ENCODE data around the gene HPD.
A peak's percentile ranks its signal among the peaks of the same experiment; 100 is the strongest.

DNA sequence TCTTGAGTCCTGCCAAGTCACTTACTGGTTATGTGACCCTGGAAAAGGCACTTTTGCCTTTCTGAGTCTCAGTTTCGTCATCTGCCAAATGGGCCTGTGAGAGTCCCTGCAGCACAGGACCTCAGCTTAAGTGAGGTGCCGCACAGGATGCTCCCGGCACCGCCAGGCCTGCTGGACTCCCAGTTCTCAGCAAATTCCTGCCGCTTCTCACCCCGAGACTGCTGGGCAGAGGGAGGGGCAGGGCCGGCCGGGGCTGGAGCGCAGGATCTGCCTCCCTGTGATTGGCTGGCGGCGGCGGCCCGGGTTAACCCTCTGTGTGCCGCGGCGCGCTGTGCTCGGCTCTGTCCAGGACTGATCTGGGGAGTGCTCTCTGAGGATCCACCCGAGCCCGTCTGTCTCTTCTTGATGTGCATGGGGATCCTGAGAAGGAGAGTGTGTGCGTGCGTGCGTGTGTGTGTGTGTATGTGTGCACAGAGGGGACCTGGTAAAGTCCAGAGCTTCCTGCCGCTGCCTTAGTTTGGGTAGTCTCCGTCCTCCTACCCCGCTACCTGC is 46.3 kb downstream of the HPD start:
- TF ChIP-seq, protein P1, sequence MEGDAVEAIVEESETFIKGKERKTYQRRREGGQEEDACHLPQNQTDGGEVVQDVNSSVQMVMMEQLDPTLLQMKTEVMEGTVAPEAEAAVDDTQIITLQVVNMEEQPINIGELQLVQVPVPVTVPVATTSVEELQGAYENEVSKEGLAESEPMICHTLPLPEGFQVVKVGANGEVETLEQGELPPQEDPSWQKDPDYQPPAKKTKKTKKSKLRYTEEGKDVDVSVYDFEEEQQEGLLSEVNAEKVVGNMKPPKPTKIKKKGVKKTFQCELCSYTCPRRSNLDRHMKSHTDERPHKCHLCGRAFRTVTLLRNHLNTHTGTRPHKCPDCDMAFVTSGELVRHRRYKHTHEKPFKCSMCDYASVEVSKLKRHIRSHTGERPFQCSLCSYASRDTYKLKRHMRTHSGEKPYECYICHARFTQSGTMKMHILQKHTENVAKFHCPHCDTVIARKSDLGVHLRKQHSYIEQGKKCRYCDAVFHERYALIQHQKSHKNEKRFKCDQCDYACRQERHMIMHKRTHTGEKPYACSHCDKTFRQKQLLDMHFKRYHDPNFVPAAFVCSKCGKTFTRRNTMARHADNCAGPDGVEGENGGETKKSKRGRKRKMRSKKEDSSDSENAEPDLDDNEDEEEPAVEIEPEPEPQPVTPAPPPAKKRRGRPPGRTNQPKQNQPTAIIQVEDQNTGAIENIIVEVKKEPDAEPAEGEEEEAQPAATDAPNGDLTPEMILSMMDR (IDR thresholded peaks at IDR 0.05), result no peak
- TF ChIP-seq POLR2AphosphoS5 (IDR thresholded peaks at IDR 0.05) (peak; percentile 62), POLR2A (IDR thresholded peaks at IDR 0.05) (no peak)

Data from prostate gland (tissue), 2 donors.